A673 (cell line): ENCODE results near the gene ACHE. TPM values are rescaled to one million over a fixed set of nuclear protein-coding genes. Genes with fewer than 3 reads are reported as not detected.

ENCODE experiments used
- BruUV-seq: library from RNA; stranded (reverse); fragments of 400-500 nt; replicated peaks from 2 replicates; lab custom pipeline; 2021; lab: Mats Ljungman, UMichigan
- CTCF ChIA-PET: fragments of 300-600 bp; sonication (Branson Sonifier 250); formaldehyde crosslinking; loops from one replicate; lab custom pipeline; 2022; ENCODE audit warnings: antibody characterized with exemption; lab: Charles Lee
- POLR2A ChIA-PET: fragments of 300-600 bp; sonication (Branson Sonifier 250); formaldehyde crosslinking; loops from one replicate; lab custom pipeline; 2022; ENCODE audit warnings: antibody characterized with exemption; ENCODE audit not compliant: low non-redundant PET; lab: Charles Lee
- DNase-seq: peaks from one replicate; pipeline ENCODE4 v3.0.0-alpha.2; 2015; ENCODE audit warnings: low spot score
- H3K27ac ChIP-seq: fragments of 200-600 bp; sonication (generic); 2 replicates; pipeline ENCODE4 v1.5.1; 2016; ENCODE audit warnings: mixed run types, low read depth, mild to moderate bottlenecking, mixed read lengths, antibody characterized with exemption, low read length; ENCODE audit not compliant: poor library complexity, severe bottlenecking
- H3K27me3 ChIP-seq: fragments of 200-600 bp; sonication (generic); replicated peaks from 2 replicates; pipeline ENCODE4 v1.6.1; 2017; ENCODE audit warnings: mixed run types, low read depth, mild to moderate bottlenecking, mixed read lengths, antibody characterized with exemption, low read length; ENCODE audit not compliant: insufficient read depth, poor library complexity
- H3K36me3 ChIP-seq: fragments of 200-600 bp; sonication (generic); 2 replicates; pipeline ENCODE4 v1.6.1; 2016; ENCODE audit warnings: mixed run types, mild to moderate bottlenecking, mixed read lengths, antibody characterized with exemption, low read length; ENCODE audit not compliant: insufficient read depth, poor library complexity, severe bottlenecking
- H3K4me1 ChIP-seq: fragments of 200-600 bp; sonication (generic); 2 replicates; pipeline ENCODE4 v1.6.1; 2017; ENCODE audit warnings: mixed run types, mild to moderate bottlenecking, mixed read lengths, antibody characterized with exemption, low read length; ENCODE audit not compliant: insufficient read depth, poor library complexity, severe bottlenecking
- H3K4me3 ChIP-seq: fragments of 200-600 bp; sonication (generic); 2 replicates; pipeline ENCODE4 v1.5.1; 2016; ENCODE audit warnings: low read depth, mixed run types, mild to moderate bottlenecking, mixed read lengths, low read length; ENCODE audit not compliant: poor library complexity, severe bottlenecking
- H3K9me3 ChIP-seq: fragments of 200-600 bp; sonication (generic); 2 replicates; pipeline ENCODE4 v1.6.1; 2016; ENCODE audit warnings: mixed run types, low read depth, mild to moderate bottlenecking, mixed read lengths, antibody characterized with exemption, low read length; ENCODE audit not compliant: poor library complexity, severe bottlenecking
- CTCF ChIP-seq: fragments of 300-800, 200-600 bp; sonication (generic); conservative IDR thresholded peaks from 2 replicates; pipeline ENCODE4 v1.5.1; 2017; ENCODE audit warnings: low read depth, mild to moderate bottlenecking, antibody characterized with exemption, low read length, moderate library complexity, mixed read lengths
- EZH2 ChIP-seq: fragments of 200-600 bp; sonication (generic); IDR thresholded peaks from 2 replicates; pipeline ENCODE4 v1.6.1; 2017; ENCODE audit warnings: borderline replicate concordance, low read depth, mild to moderate bottlenecking, mixed read lengths, antibody characterized with exemption, low read length; ENCODE audit not compliant: poor library complexity, severe bottlenecking
- intact Hi-C: fragments of 100-400 bp; cut with micrococcal nuclease; formaldehyde crosslinking; loops from one replicate; pipeline ENCODE4 v1.10.0; 2022; ENCODE audit not compliant: unreplicated experiment
- total RNA-seq: library from RNA; stranded (reverse); gene quantifications from 2 replicates; pipeline ENCODE4 v1.2.3, GENCODE V29; 2021

ACHE gene
- total RNA-seq, 1 experiment from 2014 or later, result 0.52 TPM

GRCh38 chr7:100882785-100883526 lies 12.7 kb downstream of the ACHE start:
- H3K27ac ChIP-seq, result peak overlapping the region; percentile 47
- intact Hi-C loops, result no loop called here
- H3K36me3 ChIP-seq, result peaks cover 92% of the 10 kb centered on the region
- peaks cover 8% of the 10 kb centered on the region for H3K4me1 ChIP-seq
- no peaks in the 10 kb centered on the region for H3K9me3 ChIP-seq
- ChIA-PET POLR2A (no interaction called here), CTCF (no interaction called here)
- DNase-seq, result no peak
- TF ChIP-seq CTCF (no peak), EZH2 (no peak)
- H3K27me3 ChIP-seq, result no peaks in the 10 kb centered on the region
- BruUV-seq, result no TSS peak
- H3K4me3 ChIP-seq, result no peak overlapping the region

GRCh38 chr7:100882201-100882600 lies 13.5 kb downstream of the ACHE start:
- BruUV-seq, result no TSS peak
- no peak for DNase-seq
- H3K4me1 ChIP-seq, result peaks cover 7% of the 10 kb centered on the region
- no peak overlapping the region for H3K4me3 ChIP-seq
- CTCF ChIA-PET, result interaction anchor here (0.6 kb wide), 1 partner anchor 402 kb away, joined by 3 read pairs; no protein-coding TSS in a partner anchor
- intact Hi-C loops, result no loop called here
- H3K27me3 ChIP-seq, result no peaks in the 10 kb centered on the region
- H3K36me3 ChIP-seq, result peaks cover 91% of the 10 kb centered on the region
- H3K27ac ChIP-seq, result no peak overlapping the region
- TF ChIP-seq EZH2, result no peak
- TF ChIP-seq CTCF, result no peak
- POLR2A ChIA-PET, result no interaction called here
- no peaks in the 10 kb centered on the region for H3K9me3 ChIP-seq

- intact Hi-C loops, result no loop called here
- TF ChIP-seq CTCF, result no peak
- H3K4me3 ChIP-seq, result no peak overlapping the region
- POLR2A ChIA-PET, result no interaction called here
- no peak for DNase-seq
- H3K27ac ChIP-seq, result no peak overlapping the region
- H3K27me3 ChIP-seq, result no peaks in the 10 kb centered on the region
- no TSS peak for BruUV-seq
- H3K9me3 ChIP-seq, result no peaks in the 10 kb centered on the region
- H3K36me3 ChIP-seq, result peaks cover 89% of the 10 kb centered on the region
- peaks cover 14% of the 10 kb centered on the region for H3K4me1 ChIP-seq
- CTCF ChIA-PET, result no interaction called here
Measured at GRCh38 chr7:100881136-100881535, 14.6 kb downstream of the ACHE start.
